ENCODE results near the gene EDN1. TPM values are rescaled to one million over a fixed set of nuclear protein-coding genes. Genes with fewer than 3 reads are reported as not detected.
A peak's percentile ranks its signal among the peaks of the same experiment; 100 is the strongest.

Gene EDN1
- total and polyA plus RNA-seq, 2 of the 13 experiments (the other 11 are each of a cell fraction or from before 2014, with no cell fraction given): 0.15 to 1.2 TPM

DNA sequence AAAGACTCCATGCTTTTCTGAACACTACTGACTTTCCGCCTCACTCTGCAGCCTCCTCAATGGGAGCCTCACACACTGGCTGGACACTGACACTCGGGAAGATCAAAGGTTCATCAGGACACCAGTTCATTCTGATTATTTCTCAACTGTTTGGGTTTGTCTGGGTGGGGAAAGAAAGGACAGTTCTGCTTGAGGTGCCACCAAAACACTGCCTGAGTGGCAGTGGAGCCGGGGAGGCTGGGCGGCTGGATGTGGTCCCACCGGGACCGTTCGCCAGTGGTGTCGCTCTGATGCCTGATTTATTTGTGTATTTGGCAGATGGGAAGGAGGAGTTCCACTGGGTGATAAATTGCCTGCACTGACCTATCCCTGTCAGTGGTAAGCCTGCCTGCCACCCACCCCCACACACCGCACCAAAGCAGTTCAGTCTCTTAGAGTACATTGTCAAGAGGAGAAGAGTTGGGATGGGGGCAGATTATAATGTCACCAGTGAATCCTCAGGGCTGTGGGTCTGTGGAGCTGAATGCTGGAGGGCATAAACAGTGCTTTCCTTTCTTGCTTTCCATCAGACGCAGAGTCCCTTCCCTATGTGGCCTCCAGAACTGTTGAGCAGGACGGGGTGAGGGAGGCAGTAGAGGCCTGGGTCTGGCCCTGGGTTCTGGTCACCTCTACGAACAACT is 49.8 kb downstream of the EDN1 start (continued):
- TF ChIP-seq, protein P1, sequence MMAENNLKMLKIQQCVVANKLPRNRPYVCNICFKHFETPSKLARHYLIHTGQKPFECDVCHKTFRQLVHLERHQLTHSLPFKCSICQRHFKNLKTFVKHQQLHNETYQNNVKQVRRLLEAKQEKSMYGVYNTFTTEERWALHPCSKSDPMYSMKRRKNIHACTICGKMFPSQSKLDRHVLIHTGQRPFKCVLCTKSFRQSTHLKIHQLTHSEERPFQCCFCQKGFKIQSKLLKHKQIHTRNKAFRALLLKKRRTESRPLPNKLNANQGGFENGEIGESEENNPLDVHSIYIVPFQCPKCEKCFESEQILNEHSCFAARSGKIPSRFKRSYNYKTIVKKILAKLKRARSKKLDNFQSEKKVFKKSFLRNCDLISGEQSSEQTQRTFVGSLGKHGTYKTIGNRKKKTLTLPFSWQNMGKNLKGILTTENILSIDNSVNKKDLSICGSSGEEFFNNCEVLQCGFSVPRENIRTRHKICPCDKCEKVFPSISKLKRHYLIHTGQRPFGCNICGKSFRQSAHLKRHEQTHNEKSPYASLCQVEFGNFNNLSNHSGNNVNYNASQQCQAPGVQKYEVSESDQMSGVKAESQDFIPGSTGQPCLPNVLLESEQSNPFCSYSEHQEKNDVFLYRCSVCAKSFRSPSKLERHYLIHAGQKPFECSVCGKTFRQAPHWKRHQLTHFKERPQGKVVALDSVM (CRISPR knock-in tag; IDR thresholded peaks at IDR 0.05): peak; percentile 88
- TF ChIP-seq NR2F6 (IDR thresholded peaks at IDR 0.05) (no peak), NR2F6 (CRISPR knock-in tag; IDR thresholded peaks at IDR 0.05) (peak; percentile 30; the same call in 1 of the 2 replicates), TBX2 (CRISPR knock-in tag; IDR thresholded peaks at IDR 0.05; ENCODE audit: borderline replicate concordance) (peak; percentile 42; the same call in 1 of the 2 replicates), ZNF678 (CRISPR knock-in tag; IDR thresholded peaks at IDR 0.05) (no peak), SATB2 (CRISPR knock-in tag; IDR thresholded peaks at IDR 0.05) (0 out of 2 replicates have a peak, but pooled peaks have one; percentile 64), BCL6 (CRISPR knock-in tag; IDR thresholded peaks at IDR 0.05) (peak; percentile 28; the same call in 1 of the 2 replicates), PPARG (CRISPR knock-in tag; conservative IDR thresholded peaks at IDR 0.05) (0 out of 2 replicates have a peak, but pooled peaks have one; percentile 18), ZSCAN25 (CRISPR knock-in tag; IDR thresholded peaks at IDR 0.05) (no peak), ZFP62 (CRISPR knock-in tag; IDR thresholded peaks at IDR 0.05) (no peak), ZSCAN9 (CRISPR knock-in tag; IDR thresholded peaks at IDR 0.05; ENCODE audit: borderline replicate concordance) (no peak), CEBPG (CRISPR knock-in tag; IDR thresholded peaks at IDR 0.05) (peak; percentile 62), ZMYM3 (CRISPR knock-in tag; IDR thresholded peaks at IDR 0.05) (0 out of 2 replicates have a peak, but pooled peaks have one; percentile 42)
- TF ChIP-seq, protein P2, sequence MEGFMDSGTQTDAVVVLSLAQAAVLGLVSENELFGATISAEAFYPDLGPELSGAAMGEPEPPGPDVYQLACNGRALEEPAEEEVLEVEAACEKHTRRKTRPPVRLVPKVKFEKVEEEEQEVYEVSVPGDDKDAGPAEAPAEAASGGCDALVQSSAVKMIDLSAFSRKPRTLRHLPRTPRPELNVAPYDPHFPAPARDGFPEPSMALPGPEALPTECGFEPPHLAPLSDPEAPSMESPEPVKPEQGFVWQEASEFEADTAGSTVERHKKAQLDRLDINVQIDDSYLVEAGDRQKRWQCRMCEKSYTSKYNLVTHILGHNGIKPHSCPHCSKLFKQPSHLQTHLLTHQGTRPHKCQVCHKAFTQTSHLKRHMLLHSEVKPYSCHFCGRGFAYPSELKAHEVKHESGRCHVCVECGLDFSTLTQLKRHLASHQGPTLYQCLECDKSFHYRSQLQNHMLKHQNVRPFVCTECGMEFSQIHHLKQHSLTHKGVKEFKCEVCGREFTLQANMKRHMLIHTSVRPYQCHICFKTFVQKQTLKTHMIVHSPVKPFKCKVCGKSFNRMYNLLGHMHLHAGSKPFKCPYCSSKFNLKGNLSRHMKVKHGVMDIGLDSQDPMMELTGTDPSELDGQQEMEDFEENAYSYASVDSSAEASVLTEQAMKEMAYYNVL (CRISPR knock-in tag; IDR thresholded peaks at IDR 0.05; ENCODE audit: borderline replicate concordance): peak; percentile 69; the same call in 1 of the 2 replicates
- TF ChIP-seq, protein P3, sequence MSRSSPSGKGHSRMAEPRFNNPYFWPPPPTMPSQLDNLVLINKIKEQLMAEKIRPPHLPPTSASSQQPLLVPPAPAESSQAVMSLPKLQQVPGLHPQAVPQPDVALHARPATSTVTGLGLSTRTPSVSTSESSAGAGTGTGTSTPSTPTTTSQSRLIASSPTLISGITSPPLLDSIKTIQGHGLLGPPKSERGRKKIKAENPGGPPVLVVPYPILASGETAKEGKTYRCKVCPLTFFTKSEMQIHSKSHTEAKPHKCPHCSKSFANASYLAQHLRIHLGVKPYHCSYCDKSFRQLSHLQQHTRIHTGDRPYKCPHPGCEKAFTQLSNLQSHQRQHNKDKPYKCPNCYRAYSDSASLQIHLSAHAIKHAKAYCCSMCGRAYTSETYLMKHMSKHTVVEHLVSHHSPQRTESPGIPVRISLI (CRISPR knock-in tag; IDR thresholded peaks at IDR 0.05; ENCODE audit: borderline replicate concordance): peak; percentile 56; the same call in 1 of the 2 replicates
- TF ChIP-seq, protein P4, sequence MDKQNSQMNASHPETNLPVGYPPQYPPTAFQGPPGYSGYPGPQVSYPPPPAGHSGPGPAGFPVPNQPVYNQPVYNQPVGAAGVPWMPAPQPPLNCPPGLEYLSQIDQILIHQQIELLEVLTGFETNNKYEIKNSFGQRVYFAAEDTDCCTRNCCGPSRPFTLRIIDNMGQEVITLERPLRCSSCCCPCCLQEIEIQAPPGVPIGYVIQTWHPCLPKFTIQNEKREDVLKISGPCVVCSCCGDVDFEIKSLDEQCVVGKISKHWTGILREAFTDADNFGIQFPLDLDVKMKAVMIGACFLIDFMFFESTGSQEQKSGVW (CRISPR knock-in tag; IDR thresholded peaks at IDR 0.05; ENCODE audit: borderline replicate concordance): no peak
- TF ChIP-seq, protein P5, sequence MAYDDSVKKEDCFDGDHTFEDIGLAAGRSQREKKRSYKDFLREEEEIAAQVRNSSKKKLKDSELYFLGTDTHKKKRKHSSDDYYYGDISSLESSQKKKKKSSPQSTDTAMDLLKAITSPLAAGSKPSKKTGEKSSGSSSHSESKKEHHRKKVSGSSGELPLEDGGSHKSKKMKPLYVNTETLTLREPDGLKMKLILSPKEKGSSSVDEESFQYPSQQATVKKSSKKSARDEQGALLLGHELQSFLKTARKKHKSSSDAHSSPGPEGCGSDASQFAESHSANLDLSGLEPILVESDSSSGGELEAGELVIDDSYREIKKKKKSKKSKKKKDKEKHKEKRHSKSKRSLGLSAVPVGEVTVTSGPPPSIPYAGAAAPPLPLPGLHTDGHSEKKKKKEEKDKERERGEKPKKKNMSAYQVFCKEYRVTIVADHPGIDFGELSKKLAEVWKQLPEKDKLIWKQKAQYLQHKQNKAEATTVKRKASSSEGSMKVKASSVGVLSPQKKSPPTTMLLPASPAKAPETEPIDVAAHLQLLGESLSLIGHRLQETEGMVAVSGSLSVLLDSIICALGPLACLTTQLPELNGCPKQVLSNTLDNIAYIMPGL (CRISPR knock-in tag; IDR thresholded peaks at IDR 0.05; ENCODE audit: borderline replicate concordance in 1 of 2, low read depth in 1 of 2): peak in 1 of 2 experiments; percentile 22; a peak in 1 of 4 replicates
